PC-9 (cell line): ENCODE data around the gene KIF16B. TPM values are rescaled to one million over a fixed set of nuclear protein-coding genes. Genes with fewer than 3 reads are reported as not detected.

Source experiments
- BruUV-seq: library from RNA; stranded (reverse); fragments of 400-500 nt; replicated peaks from 2 replicates; lab custom pipeline; 2021; lab: Mats Ljungman, UMichigan
- CTCF ChIA-PET: fragments of 300-600 bp; sonication (Branson Sonifier 250); formaldehyde crosslinking; loops from one replicate; lab custom pipeline; 2022; ENCODE audit warnings: antibody characterized with exemption; lab: Charles Lee
- POLR2A ChIA-PET: fragments of 300-600 bp; sonication (Branson Sonifier 250); formaldehyde crosslinking; loops from one replicate; lab custom pipeline; 2022; ENCODE audit warnings: antibody characterized with exemption; ENCODE audit not compliant: unreplicated experiment; lab: Charles Lee
- DNase-seq, 2 experiments: peaks; one replicate each; pipeline versions ENCODE4 v3.0.0 to v3.0.0-alpha.2; 2015 to 2022; ENCODE audit warnings: mixed read lengths in 1 of 2
- H2AFZ ChIP-seq: fragments of 200-600 bp; sonication (generic); 2 replicates; pipeline ENCODE4 v1.8.1; 2017; ENCODE audit warnings: antibody characterized with exemption
- H3F3A ChIP-seq: fragments of 200-600 bp; sonication (generic); 2 replicates; pipeline ENCODE4 v1.8.1; 2017; ENCODE audit warnings: antibody characterized with exemption, mild to moderate bottlenecking, low read depth; ENCODE audit not compliant: insufficient read depth
- H3K27ac ChIP-seq: fragments of 200-600 bp; sonication (generic); 2 replicates; pipeline ENCODE4 v1.6.1; 2016; ENCODE audit warnings: mixed run types
- H3K27me3 ChIP-seq: fragments of 200-600 bp; sonication (generic); 2 replicates; pipeline ENCODE4 v1.6.1; 2016; ENCODE audit warnings: low read depth, mixed run types; ENCODE audit not compliant: insufficient read depth
- H3K36me3 ChIP-seq: fragments of 200-600 bp; sonication (generic); 2 replicates; pipeline ENCODE4 v1.6.1; 2016; ENCODE audit warnings: low read depth, mixed run types
- H3K4me1 ChIP-seq: fragments of 200-600 bp; sonication (generic); replicated peaks from 2 replicates; pipeline ENCODE4 v1.6.1; 2016; ENCODE audit warnings: mixed run types; ENCODE audit not compliant: insufficient read depth
- H3K4me2 ChIP-seq: fragments of 200-600 bp; sonication (generic); 2 replicates; pipeline ENCODE4 v1.6.1; 2017; ENCODE audit warnings: mixed run types
- H3K4me3 ChIP-seq: fragments of 200-600 bp; sonication (generic); 2 replicates; pipeline ENCODE4 v1.6.1; 2016; ENCODE audit warnings: mixed run types
- H3K79me2 ChIP-seq: fragments of 200-600 bp; sonication (generic); 2 replicates; pipeline ENCODE4 v1.6.1; 2017; ENCODE audit warnings: low read depth, mixed run types
- H3K9me2 ChIP-seq: fragments of 200-600 bp; sonication (generic); 2 replicates; pipeline ENCODE4 v1.8.1; 2017; ENCODE audit warnings: mild to moderate bottlenecking; ENCODE audit not compliant: insufficient read depth
- H3K9me3 ChIP-seq: fragments of 200-600 bp; sonication (generic); 2 replicates; pipeline ENCODE4 v1.8.1; 2016; ENCODE audit warnings: low read depth; ENCODE audit not compliant: insufficient read depth
- H4K20me1 ChIP-seq: fragments of 200-600 bp; sonication (generic); 2 replicates; pipeline ENCODE4 v1.8.1; 2017; ENCODE audit not compliant: insufficient read depth
- CTCF ChIP-seq: fragments of 200-600 bp; sonication (generic); conservative IDR thresholded peaks from 2 replicates; pipeline ENCODE4 v1.6.1; 2017; ENCODE audit warnings: mixed run types, antibody characterized with exemption, mild to moderate bottlenecking, moderate library complexity
- EZH2 ChIP-seq: fragments of 200-600 bp; sonication (generic); IDR thresholded peaks from 2 replicates; pipeline ENCODE4 v1.8.0; 2017; ENCODE audit warnings: antibody characterized with exemption, low read depth
- intact Hi-C: fragments of 100-400 bp; cut with micrococcal nuclease; formaldehyde crosslinking; loops from one replicate; pipeline ENCODE4 v1.10.0; 2022; ENCODE audit not compliant: unreplicated experiment
- total RNA-seq: library from RNA; stranded (reverse); gene quantifications from 2 replicates; pipeline ENCODE4 v1.2.3, GENCODE V29; 2021

Gene KIF16B
- total RNA-seq, 1 experiment from 2014 or later = 17.6 TPM

- DNase-seq = no peak
- Histone ChIP-seq H3K4me3 (no peak overlapping the region), H3K27ac (no peak overlapping the region), H3K9me3 (no peaks in the 10 kb centered on the region), H3K9me2 (no peaks in the 10 kb centered on the region), H4K20me1 (no peaks in the 10 kb centered on the region), H3K4me1 (no peaks in the 10 kb centered on the region), H3K79me2 (no peaks in the 10 kb centered on the region), H3K4me2 (no peak overlapping the region), H3F3A (no peaks in the 10 kb centered on the region), H2AFZ (no peak overlapping the region), H3K27me3 (no peaks in the 10 kb centered on the region), H3K36me3 (no peaks in the 10 kb centered on the region)
- no peak for TF ChIP-seq CTCF
- TF ChIP-seq EZH2 = no peak
- ChIA-PET POLR2A (no interaction called here), CTCF (interaction anchor here (0.6 kb wide), 1 partner anchor 55 kb away, joined by 14 read pairs; no protein-coding TSS in a partner anchor)
- BruUV-seq = no TSS peak
- intact Hi-C loops = no loop called here
Observed at GRCh38 chr20:16488616-16489015, 84.6 kb downstream of the KIF16B start.

GRCh38 chr20:16488086-16488485, 85.2 kb downstream of the KIF16B start:
- H3K27ac ChIP-seq = no peak overlapping the region
- H3K4me3 ChIP-seq = no peak overlapping the region
- H2AFZ ChIP-seq = no peak overlapping the region
- H3K9me3 ChIP-seq = no peaks in the 10 kb centered on the region
- no peak for TF ChIP-seq CTCF
- no peak for TF ChIP-seq EZH2
- no peaks in the 10 kb centered on the region for H3K27me3 ChIP-seq
- H3K9me2 ChIP-seq = no peaks in the 10 kb centered on the region
- POLR2A ChIA-PET = no interaction called here
- H4K20me1 ChIP-seq = no peaks in the 10 kb centered on the region
- CTCF ChIA-PET = no interaction called here
- H3K4me2 ChIP-seq = no peak overlapping the region
- H3K4me1 ChIP-seq = no peaks in the 10 kb centered on the region
- H3F3A ChIP-seq = no peaks in the 10 kb centered on the region
- no peaks in the 10 kb centered on the region for H3K36me3 ChIP-seq
- intact Hi-C loops = no loop called here
- no peaks in the 10 kb centered on the region for H3K79me2 ChIP-seq
- DNase-seq = no peak
- no TSS peak for BruUV-seq

GRCh38 chr20:16486532-16486931, 86.7 kb downstream of the KIF16B start:
- H2AFZ ChIP-seq = no peak overlapping the region
- H4K20me1 ChIP-seq = no peaks in the 10 kb centered on the region
- ChIA-PET CTCF (no interaction called here), POLR2A (no interaction called here)
- H3K4me1 ChIP-seq = no peaks in the 10 kb centered on the region
- no peaks in the 10 kb centered on the region for H3F3A ChIP-seq
- no peaks in the 10 kb centered on the region for H3K36me3 ChIP-seq
- H3K79me2 ChIP-seq = no peaks in the 10 kb centered on the region
- no peak overlapping the region for H3K4me3 ChIP-seq
- no peak overlapping the region for H3K27ac ChIP-seq
- TF ChIP-seq CTCF (no peak), EZH2 (no peak)
- intact Hi-C loops = no loop called here
- no peaks in the 10 kb centered on the region for H3K27me3 ChIP-seq
- no TSS peak for BruUV-seq
- no peaks in the 10 kb centered on the region for H3K9me3 ChIP-seq
- no peaks in the 10 kb centered on the region for H3K9me2 ChIP-seq
- no peak for DNase-seq
- H3K4me2 ChIP-seq = no peak overlapping the region
